ENCODE measurements around the gene PPL.

Gene PPL

DNA sequence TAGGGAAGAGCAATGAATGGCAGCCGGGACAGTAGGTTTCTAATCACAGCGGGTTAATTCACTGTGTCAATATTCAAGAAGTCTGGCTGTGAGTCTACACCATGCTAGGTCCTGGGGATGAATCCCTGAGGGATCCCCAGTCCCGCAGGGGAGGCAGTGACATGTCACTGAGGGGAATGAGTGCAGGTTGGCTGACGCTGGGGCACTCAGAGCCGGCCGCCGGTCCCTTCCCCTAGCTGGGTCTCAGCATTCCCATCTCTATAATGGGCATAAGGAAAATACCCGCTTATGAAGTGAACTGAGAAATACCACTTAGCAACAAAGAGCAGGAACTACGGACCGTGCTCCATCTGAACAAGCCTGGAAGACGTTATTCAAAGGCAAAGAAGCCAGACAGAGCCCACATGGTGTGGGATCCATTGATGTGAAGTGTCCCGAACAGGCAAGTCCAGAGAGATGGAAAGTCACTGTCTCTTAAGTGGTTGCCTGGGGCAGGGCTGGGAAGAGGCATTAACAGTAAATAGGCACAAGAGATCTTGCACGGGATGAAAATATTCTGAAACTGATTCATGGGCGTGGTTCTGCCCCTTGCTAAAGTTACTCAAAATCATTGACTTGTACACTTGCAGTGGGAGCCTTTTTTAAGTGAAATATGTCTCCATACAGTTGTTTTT lies 31.9 kb downstream of the PPL start:
- FAIRE-seq (no peak), DNase-seq (ENCODE audit: insufficient read length, low spot score) (no peak)
- TF ChIP-seq, protein P1, sequence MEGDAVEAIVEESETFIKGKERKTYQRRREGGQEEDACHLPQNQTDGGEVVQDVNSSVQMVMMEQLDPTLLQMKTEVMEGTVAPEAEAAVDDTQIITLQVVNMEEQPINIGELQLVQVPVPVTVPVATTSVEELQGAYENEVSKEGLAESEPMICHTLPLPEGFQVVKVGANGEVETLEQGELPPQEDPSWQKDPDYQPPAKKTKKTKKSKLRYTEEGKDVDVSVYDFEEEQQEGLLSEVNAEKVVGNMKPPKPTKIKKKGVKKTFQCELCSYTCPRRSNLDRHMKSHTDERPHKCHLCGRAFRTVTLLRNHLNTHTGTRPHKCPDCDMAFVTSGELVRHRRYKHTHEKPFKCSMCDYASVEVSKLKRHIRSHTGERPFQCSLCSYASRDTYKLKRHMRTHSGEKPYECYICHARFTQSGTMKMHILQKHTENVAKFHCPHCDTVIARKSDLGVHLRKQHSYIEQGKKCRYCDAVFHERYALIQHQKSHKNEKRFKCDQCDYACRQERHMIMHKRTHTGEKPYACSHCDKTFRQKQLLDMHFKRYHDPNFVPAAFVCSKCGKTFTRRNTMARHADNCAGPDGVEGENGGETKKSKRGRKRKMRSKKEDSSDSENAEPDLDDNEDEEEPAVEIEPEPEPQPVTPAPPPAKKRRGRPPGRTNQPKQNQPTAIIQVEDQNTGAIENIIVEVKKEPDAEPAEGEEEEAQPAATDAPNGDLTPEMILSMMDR (IDR thresholded peaks at IDR 0.05; ENCODE audit: insufficient read depth, missing control alignments), result no peak

DNA sequence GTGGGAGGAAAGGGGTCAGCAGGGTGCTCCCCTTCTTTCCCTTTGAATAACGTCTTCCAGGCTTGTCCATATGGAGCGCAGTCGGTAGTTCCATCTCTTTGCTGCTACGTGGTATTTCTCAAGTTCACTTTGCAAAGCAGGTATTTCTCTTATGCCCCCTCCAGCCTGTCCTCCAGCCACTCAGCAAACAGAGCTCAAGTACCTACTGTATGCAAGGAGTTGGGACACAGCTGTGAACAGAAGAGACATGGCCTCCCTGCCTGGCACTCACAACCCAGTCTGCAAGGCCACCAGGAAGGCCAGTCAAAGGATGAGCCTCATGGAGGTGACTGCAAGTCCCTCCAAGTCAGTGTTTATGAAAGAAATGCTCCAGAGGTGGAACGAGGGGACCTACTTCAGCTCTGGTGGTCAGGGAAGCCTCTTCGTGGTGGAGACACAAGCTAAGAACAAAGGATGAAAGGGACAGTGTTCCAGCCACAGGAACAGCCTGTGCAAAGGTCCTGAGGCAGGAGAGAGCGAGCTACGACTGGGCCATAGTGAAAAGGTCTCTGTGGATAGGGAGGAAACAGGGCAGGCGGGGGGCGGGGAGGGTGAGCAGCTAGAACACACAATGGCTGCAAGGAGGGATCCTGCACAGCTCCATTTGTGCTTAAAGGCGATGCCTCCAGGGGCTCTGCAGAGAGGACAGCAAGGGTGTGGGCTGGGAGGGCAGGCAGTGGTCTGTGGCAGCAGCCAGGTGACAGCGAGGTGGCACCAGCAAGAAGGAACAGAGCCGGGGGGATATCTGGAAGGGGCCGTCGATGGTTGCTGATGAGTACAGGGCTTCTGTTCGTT lies 32.6 kb downstream of the PPL start:
- TF ChIP-seq, protein P1 (IDR thresholded peaks at IDR 0.05; ENCODE audit: insufficient read depth, missing control alignments), result no peak
- no peak for FAIRE-seq
- DNase-seq (ENCODE audit: insufficient read length, low spot score), result no peak

DNA sequence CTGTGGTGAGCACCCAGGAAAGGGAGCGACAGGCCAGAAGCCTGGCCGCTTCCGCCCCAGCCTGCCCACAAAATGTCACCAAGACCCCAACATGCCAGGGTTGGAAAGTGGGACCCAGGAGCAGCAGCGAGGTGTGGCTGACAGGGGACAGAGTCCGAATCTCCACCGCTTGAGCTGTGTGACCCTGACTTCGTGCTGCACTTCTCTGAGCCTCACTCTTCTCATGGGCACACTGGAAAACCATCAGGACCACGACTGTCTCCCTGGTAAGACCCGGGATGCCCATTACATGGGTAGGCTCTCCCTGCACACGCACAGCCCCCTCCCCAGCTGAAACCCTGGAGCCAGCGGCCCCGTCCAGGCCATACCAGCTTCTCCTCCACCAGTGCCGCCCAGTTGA lies 34.9 kb downstream of the PPL start:
- FAIRE-seq, result no peak
- TF ChIP-seq, protein P1 (IDR thresholded peaks at IDR 0.05; ENCODE audit: insufficient read depth, missing control alignments), result no peak

DNA sequence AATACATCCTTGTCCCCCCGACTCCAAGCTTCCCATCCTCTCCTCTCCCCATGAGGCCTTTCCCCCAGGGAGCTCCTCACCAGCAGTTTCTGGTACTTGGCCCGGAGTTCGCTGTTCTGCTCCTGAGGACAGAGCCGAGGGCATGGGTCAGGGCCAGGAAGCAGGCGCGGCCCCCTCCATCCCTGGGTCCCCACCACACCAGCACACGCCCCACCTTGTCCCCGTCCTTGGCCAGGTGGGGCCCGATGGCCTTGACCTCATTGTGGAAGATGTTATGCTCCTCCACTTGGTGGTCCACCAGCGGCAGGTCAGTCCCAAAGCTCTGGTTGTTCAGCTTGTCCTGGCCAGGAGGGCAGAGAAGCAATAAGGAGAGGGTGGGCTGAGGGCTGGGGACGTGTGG lies 36.2 kb downstream of the PPL start:
- DNase-seq (ENCODE audit: insufficient read length, low spot score) (no peak), FAIRE-seq (no peak)
- TF ChIP-seq, protein P1 (IDR thresholded peaks at IDR 0.05; ENCODE audit: insufficient read depth, missing control alignments), result no peak

More for the DNA sequence above, 34.9 kb downstream of the PPL start:
- no peak for DNase-seq (ENCODE audit: insufficient read length, low spot score)

DNA sequence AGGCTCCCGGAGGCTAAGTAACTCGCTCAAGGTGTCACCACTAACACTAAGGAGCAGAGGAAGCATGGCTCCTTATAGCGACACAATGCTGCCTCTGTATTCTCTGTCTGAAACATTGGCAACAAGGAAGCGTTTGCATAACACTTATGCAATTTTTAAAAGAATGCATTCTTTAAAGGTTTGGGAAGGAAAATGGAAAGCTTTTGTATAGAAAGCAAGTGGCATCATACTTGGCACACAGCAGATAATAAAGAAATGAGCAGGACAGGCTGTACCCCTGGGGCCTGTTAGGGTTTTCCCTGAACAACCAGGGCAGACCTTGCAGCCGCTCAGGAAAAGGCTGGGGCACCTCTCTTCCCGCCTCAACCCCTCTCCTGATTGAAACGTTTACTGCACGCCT lies 36.9 kb downstream of the PPL start:
- TF ChIP-seq, protein P1 (IDR thresholded peaks at IDR 0.05; ENCODE audit: insufficient read depth, missing control alignments), result no peak
- DNase-seq (ENCODE audit: insufficient read length, low spot score) (no peak), FAIRE-seq (no peak)

DNA sequence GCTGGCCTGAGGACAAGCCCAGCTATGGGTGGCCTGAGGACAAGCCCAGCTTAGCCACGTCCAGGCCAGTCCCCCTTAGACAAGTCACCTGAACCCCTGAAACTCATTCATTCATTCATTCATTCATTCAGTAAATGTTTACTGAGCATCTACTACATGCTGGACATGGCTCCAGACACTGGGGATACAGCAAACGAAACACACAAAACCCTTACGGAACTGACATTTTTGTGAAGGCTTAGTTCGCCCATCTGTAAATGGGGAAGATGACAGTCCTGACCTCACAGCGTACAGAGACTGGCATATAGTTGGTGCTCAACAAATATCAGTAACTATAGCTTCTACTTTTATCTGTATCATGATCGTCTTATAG lies 37.5 kb downstream of the PPL start:
- DNase-seq (ENCODE audit: insufficient read length, low spot score) (no peak), FAIRE-seq (no peak)
- TF ChIP-seq, protein P1 (IDR thresholded peaks at IDR 0.05; ENCODE audit: insufficient read depth, missing control alignments), result no peak

Measured in D721Med (cell line).